Testis (tissue), 3 donors: ENCODE measurements around the gene ZBTB7C. TPM values are rescaled to one million over a fixed set of nuclear protein-coding genes. Genes with fewer than 3 reads are reported as not detected.

Experiments
- DNase-seq: peaks from one replicate; pipeline ENCODE4 v3.0.0-alpha.2; 2019
- H3K27ac ChIP-seq, 2 donors: fragments of 200-600 bp; sonication (generic); one replicate each; pipeline ENCODE4 v1.5.1; 2019
- H3K27me3 ChIP-seq: fragments of 200-600 bp; sonication (generic); one replicate; pipeline ENCODE4 v1.5.1; 2019
- H3K36me3 ChIP-seq: fragments of 200-600 bp; sonication (generic); one replicate; pipeline ENCODE4 v1.5.1; 2017; ENCODE audit warnings: low read depth; ENCODE audit errors: missing control alignments
- H3K4me1 ChIP-seq: fragments of 200-600 bp; sonication (generic); one replicate; pipeline ENCODE4 v1.5.1; 2019
- H3K4me3 ChIP-seq, 2 donors: fragments of 200-600 bp; sonication (generic); one replicate each; pipeline ENCODE4 v1.5.1; 2017 to 2019
- H3K9me3 ChIP-seq: fragments of 200-600 bp; sonication (generic); one replicate; pipeline ENCODE4 v1.5.1; 2017
- POLR2A ChIP-seq: fragments of 450-650 bp; IDR thresholded peaks from one replicate; pipeline ENCODE4 v1.6.1; 2017; ENCODE audit warnings: antibody characterized with exemption, mild to moderate bottlenecking, moderate library complexity
- WGBS, 2 donors: methylation state at CpG; one replicate each; pipeline ENCODE4 v1.1.5; 2018; 5-methylcytosine and 5-hydroxymethylcytosine counted together
- intact Hi-C: fragments of 100-400 bp; cut with DNase I; formaldehyde crosslinking; loops from one replicate; pipeline ENCODE4 v1.15.1; 2023; ENCODE audit warnings: low total_unique reads
- polyA plus RNA-seq: library from polyadenylated mRNA; stranded (reverse); fragments of 350-450 nt; fragmentation: Illumina TruSeq; extraction: RNeasy Lipid Tissue Mini Kit (QIAGEN cat#74804); gene quantifications from one replicate; pipeline ENCODE4 v1.2.3, GENCODE V29; 2014; ENCODE audit warnings: low read depth, low replicate concordance; ENCODE audit not compliant: insufficient read depth
- total RNA-seq, 2 donors: library from RNA; depleted of rRNA; stranded (reverse); fragments of >200 nt; gene quantifications; one replicate each; pipeline ENCODE4 v1.2.3, GENCODE V29; 2016
- TF ChIP-seq, protein P1 (sequence below), 3 experiments: fragments of 450-650 bp in 2 of 3; fragments of 200-600 bp in 1 of 3; sonication (generic) in 1 of 3; IDR thresholded peaks; one replicate each; pipeline ENCODE4 v1.5.1; 2016 to 2019; ENCODE audit warnings: antibody characterized with exemption in 3 of 3, mild to moderate bottlenecking in 2 of 3, moderate library complexity in 1 of 3

The ZBTB7C gene
- total and polyA plus RNA-seq, 3 donors from 2014 or later, result 14.1 to 65.4 (median 42.4) TPM

DNA sequence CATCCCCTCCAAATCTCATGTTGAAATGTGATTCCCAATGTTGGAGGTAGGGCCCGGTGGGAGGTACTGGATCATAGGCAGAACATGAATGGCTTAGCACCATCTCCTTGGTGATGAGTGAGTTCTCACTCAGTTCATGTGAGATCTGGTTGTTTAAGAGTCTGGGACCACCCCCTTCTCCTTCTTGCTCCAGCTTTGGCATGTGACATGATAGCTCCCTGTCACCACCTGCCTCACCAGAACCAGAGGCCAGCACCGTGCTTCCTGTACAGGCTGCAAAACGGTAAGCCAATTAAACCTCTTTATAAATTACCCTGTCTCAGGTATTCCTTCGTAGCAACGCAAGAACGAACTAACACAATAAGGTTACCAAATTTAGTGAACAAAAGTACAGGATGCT, 95.4 kb downstream of the ZBTB7C start:
- Histone ChIP-seq H3K4me3 (no peak overlapping the region), H3K27ac (no peak overlapping the region), H3K36me3 (no peaks in the 10 kb centered on the region), H3K4me1 (no peaks in the 10 kb centered on the region), H3K9me3 (no peaks in the 10 kb centered on the region), H3K27me3 (no peaks in the 10 kb centered on the region)
- TF ChIP-seq, protein P1, sequence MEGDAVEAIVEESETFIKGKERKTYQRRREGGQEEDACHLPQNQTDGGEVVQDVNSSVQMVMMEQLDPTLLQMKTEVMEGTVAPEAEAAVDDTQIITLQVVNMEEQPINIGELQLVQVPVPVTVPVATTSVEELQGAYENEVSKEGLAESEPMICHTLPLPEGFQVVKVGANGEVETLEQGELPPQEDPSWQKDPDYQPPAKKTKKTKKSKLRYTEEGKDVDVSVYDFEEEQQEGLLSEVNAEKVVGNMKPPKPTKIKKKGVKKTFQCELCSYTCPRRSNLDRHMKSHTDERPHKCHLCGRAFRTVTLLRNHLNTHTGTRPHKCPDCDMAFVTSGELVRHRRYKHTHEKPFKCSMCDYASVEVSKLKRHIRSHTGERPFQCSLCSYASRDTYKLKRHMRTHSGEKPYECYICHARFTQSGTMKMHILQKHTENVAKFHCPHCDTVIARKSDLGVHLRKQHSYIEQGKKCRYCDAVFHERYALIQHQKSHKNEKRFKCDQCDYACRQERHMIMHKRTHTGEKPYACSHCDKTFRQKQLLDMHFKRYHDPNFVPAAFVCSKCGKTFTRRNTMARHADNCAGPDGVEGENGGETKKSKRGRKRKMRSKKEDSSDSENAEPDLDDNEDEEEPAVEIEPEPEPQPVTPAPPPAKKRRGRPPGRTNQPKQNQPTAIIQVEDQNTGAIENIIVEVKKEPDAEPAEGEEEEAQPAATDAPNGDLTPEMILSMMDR (IDR thresholded peaks at IDR 0.05), result no peak
- no peak for TF ChIP-seq POLR2A
- intact Hi-C loops, result no loop called here
- no peak for DNase-seq
- WGBS, 2 donors, result 80 to 91% methylated on average over 6 of the region's 6 CpGs

DNA sequence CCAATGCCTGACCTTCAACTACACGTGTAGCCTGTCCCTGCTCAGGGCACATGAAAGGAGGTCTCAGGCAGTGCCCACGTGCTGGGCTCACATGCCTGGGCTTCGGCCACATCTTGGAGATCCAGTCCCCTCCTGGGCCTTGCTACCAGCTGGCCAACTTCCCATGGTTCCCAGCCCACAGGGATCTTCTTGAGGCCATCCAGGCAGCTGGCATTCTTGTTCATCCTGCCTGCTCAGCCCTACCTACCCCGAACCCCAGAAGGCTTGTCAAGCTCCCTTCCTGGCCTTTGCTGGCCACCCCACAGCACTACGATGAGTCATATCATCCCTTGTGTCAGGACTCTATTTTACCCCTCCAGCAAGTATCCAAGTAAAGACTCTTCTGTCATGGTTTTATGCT, 97.1 kb downstream of the ZBTB7C start:
- Histone ChIP-seq H3K9me3 (no peaks in the 10 kb centered on the region), H3K36me3 (no peaks in the 10 kb centered on the region), H3K4me3 (no peak overlapping the region), H3K27me3 (no peaks in the 10 kb centered on the region), H3K27ac (no peak overlapping the region), H3K4me1 (no peaks in the 10 kb centered on the region)
- DNase-seq, result no peak
- WGBS, 2 donors, result 65 to 79% methylated on average over 3 to 5 of the region's 5 CpGs
- TF ChIP-seq, protein P1 (IDR thresholded peaks at IDR 0.05), result no peak
- no peak for TF ChIP-seq POLR2A
- intact Hi-C loops, result no loop called here

- TF ChIP-seq, protein P1 (IDR thresholded peaks at IDR 0.05), result no peak
- no peak for TF ChIP-seq POLR2A
- H3K9me3 ChIP-seq, result no peaks in the 10 kb centered on the region
- H3K27me3 ChIP-seq, result no peaks in the 10 kb centered on the region
- WGBS, 2 donors, result 86 to 90% methylated on average over 3 of the region's 3 CpGs
- DNase-seq, result no peak
- H3K4me1 ChIP-seq, result no peaks in the 10 kb centered on the region
- H3K4me3 ChIP-seq, result no peak overlapping the region
- no peaks in the 10 kb centered on the region for H3K36me3 ChIP-seq
- no peak overlapping the region for H3K27ac ChIP-seq
- intact Hi-C loops, result no loop called here
These were observed 98.2 kb downstream of the ZBTB7C start for GRCh38 chr18:48310999-48311398.

DNA sequence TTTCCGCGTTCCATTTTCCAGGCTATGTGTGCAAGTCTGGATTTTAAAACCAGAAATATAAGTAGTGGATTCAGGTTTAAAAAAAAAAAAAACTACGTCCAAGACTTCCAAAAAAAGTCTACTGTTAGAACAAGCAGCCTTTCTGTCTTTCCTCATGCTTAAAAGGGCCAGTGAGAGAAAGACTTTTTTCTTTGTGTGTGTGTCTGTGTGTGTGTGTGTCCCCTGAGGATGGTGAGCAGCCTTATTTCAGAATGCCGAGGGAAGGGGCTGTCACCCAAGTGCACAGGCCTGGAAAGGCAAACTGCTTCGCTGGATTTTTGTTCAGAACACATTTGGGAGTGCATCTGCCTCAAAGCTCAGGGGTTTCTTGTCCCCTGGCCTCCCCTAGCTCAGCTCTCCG, 98.8 kb downstream of the ZBTB7C start:
- Histone ChIP-seq H3K4me1 (no peaks in the 10 kb centered on the region), H3K9me3 (no peaks in the 10 kb centered on the region), H3K27me3 (no peaks in the 10 kb centered on the region), H3K36me3 (no peaks in the 10 kb centered on the region), H3K4me3 (no peak overlapping the region), H3K27ac (no peak overlapping the region)
- 77 to 82% methylated on average over 6 of the region's 6 CpGs for WGBS, 2 donors
- no peak for DNase-seq
- no peak for TF ChIP-seq POLR2A
- TF ChIP-seq, protein P1 (IDR thresholded peaks at IDR 0.05), result no peak
- intact Hi-C loops, result no loop called here

GRCh38 chr18:48308755-48309575, 100.2 kb downstream of the ZBTB7C start:
- 84 to 85% methylated on average over 7 of the region's 7 CpGs for WGBS, 2 donors
- no peak for DNase-seq

More at GRCh38 chr18:48308755-48309575, 100.2 kb downstream of the ZBTB7C start:
- H3K9me3 ChIP-seq, result no peaks in the 10 kb centered on the region
- no peaks in the 10 kb centered on the region for H3K4me1 ChIP-seq
- no peaks in the 10 kb centered on the region for H3K36me3 ChIP-seq
- no peak overlapping the region for H3K4me3 ChIP-seq
- no peak for TF ChIP-seq POLR2A
- TF ChIP-seq, protein P1 (IDR thresholded peaks at IDR 0.05), result no peak
- H3K27me3 ChIP-seq, result no peaks in the 10 kb centered on the region
- H3K27ac ChIP-seq, result no peak overlapping the region
- intact Hi-C loops, result no loop called here
